ENCODE data around the gene RINL.
A peak's percentile ranks its signal among the peaks of the same experiment; 100 is the strongest.

DNA sequence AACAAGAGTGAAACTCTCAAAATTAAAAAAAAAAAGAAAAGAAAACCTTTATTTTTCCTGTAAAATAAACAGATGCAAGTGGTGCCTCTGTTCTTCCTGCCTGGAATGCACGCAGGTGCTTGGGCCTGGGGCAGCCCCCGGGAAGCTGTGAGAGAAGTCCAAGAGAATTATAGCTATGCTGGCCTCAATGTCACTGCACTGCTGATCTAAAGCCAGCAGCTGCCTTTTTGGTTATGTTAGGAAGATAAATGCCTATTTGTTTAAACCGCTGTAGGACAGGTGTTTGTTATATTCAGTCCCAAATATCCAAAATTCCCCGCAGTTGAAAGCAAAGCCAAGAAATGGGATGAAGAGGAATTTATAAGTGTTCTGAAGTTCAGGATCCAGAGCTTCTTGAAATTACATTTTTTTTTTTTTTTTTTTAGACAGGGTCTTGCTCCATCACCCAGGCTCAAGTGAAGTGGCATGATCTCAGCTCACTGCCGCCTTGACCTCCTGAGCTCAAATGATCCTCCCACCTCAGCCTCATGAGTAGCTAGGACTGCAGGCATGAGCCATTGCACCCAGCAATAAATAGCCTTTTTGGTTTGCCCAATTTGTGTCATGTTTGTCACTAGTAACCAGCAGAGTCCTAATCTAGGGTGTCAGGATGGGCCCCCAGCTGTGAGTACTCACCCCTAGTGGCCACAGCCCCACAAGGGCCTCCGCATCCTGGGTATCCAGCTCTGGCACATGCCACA is 2.2 kb downstream of the RINL start:
- TF ChIP-seq, protein P1, sequence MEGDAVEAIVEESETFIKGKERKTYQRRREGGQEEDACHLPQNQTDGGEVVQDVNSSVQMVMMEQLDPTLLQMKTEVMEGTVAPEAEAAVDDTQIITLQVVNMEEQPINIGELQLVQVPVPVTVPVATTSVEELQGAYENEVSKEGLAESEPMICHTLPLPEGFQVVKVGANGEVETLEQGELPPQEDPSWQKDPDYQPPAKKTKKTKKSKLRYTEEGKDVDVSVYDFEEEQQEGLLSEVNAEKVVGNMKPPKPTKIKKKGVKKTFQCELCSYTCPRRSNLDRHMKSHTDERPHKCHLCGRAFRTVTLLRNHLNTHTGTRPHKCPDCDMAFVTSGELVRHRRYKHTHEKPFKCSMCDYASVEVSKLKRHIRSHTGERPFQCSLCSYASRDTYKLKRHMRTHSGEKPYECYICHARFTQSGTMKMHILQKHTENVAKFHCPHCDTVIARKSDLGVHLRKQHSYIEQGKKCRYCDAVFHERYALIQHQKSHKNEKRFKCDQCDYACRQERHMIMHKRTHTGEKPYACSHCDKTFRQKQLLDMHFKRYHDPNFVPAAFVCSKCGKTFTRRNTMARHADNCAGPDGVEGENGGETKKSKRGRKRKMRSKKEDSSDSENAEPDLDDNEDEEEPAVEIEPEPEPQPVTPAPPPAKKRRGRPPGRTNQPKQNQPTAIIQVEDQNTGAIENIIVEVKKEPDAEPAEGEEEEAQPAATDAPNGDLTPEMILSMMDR (conservative IDR thresholded peaks at IDR 0.05; ENCODE audit: low read length): peak; percentile 26
- TF ChIP-seq EZH2phosphoT487 (IDR thresholded peaks at IDR 0.05; ENCODE audit: borderline replicate concordance): no peak

Measured in Loucy (cell line).